NCI-H526 treated with DMSO at 0.1 percent for 48 hours (cell line): ENCODE results near the gene DIABLO.
"Not testable (repeated sequence)": the region's sequence is repeated elsewhere in the genome, so short reads cannot be mapped to it uniquely, and the experiment has no call there.

Source experiments
- DNase-seq: peaks from one replicate; lab custom pipeline; 2025; lab: John Stamatoyannopoulos, UW

The DIABLO gene

DNA sequence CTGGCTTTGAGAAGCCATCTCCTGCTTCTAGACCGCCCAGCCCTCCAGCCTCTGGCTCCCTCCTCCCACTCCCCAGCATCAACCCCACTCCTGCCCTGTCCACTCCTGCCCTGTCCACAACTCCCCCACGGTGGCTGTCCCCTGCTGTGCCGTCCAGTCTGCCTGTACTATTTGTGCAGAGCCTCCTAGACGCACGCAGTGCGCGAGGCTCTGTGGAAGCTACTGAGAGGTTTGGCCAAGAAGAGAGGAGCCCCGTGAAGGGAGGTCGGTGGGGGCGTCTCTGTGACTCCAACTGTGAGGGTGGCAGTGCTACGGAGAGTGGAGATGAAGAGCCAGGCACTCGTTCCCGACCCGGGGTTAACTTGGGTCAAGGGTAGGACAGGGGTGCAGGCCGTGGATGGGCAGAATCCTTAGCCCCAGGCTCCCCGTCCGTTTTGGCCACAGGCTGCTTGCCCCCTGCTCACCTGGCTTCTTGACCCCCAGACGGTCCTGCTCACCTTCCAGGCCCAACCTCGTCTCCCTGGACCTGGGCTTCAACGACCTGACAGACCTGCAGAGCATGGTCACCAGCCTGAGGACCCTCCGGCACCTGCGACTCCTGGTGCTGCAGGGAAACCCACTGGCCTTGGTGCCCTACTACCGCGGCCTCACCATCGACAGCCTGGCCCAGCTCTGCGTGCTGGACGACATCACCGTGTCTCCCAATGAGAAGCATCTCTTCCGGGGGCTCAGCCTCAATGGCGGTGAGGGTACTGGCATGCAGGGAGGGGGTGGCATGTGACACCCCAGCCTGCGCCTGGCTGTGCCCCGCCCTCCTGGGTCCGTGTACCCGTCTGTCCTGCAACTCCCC lies 36.0 kb downstream of the DIABLO start:
- no peak for DNase-seq

DNA sequence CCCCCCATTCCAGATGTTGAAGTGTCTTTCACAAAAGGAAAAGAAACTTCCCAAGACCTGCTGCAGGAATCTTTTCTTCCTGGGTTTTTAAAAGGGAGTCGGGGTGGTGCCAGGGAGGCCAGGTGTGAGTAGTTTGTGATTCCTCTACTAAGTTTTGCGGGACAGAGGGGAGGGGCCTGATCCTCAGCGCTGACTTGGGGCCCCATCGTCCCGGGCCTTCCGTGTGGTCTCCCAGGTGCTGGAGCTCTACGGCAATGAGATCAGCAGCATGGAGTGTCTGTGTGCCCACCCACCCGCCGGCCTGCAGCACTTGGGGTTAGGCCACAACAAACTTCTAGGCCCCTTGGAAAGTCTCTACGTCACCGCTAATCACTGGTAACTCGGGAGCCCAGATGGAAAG lies 38.4 kb downstream of the DIABLO start:
- DNase-seq, result no peak

DNA sequence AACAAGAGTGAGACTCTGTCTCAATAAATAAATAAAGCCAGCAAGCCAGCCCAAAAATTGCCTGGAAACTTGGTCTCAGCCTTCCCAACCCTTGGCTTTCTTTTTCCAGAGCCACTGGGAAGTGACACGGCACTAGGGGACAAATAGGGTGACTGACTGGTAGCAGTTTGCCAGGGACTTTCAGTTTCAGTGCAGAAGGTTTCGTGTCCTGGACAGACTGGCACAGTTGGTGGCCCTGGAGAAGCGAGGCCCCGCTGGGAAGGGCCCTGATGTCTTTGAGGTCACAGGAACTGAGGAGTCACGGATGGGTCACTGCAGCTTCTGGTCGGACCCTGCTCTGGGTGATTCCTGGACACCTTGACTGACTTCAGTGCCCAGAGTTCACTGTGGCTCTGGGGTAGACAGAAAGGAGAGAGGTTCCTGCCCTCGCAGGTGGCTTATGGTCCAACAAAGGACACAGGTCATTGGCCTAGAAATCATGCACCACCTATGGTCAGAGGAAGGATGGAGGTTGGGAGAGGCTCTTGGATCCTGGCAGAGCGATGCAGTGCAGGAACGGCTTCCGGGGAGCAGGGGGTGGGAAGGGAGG lies 40.3 kb downstream of the DIABLO start:
- no peak for DNase-seq

DNA sequence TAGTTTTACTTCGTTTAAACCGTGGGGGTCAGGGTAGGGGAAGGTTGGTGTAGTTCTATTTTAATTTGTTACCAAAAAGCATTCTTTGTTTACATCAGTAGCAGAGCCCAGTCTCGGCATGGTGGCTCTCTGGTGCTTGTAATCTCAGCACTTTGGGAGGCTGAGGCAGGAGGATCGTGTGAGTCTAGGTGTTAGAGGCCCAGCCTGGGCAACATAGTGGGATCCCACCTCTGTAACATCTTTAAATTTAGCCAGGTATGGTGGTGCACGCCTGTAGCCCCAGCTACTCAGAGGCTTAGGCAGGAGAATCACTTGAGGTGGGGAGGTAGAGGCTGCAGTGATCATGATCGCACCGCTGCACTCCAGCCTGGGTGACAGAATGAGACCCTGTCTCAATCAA lies 40.8 kb downstream of the DIABLO start:
- DNase-seq, result no peak

DNA sequence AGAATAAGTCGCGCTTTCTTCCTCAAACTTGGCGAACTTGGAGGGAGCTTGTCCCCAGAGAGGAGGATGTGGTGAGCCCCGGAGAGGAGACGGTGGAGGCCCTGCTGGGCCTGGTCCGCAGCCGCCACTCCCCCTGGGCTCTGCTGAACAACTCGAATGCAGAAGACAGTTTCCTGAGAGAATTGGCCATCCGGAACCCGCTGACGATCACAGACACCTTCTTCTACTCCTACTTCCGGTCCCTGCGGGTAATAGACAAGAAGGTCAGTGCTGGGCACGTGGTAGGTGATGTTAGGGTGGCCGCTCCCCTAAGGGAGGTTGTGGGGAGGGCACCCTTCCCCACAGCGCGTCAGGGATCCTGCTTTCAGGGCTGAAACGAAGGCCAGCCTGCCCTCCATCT lies 41.3 kb downstream of the DIABLO start:
- no peak for DNase-seq

DNA sequence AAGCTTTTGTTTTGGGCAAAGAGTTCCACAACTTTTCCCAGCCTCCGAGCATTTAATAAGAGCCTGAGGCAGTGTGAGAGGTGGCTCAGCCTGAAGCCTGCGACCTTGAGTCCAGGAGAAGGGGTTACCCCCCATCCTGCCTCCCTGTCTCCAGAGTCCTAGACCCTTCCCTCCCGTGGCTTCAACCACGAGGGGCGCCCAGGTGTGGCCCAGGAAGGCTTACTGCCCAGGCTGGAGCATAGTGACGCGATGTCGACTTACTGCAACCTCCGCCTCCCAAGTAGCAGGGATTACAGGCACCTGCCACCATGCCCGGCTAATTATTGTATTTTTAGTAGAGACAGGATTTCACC lies 42.3 kb downstream of the DIABLO start:
- no peak for DNase-seq

DNA sequence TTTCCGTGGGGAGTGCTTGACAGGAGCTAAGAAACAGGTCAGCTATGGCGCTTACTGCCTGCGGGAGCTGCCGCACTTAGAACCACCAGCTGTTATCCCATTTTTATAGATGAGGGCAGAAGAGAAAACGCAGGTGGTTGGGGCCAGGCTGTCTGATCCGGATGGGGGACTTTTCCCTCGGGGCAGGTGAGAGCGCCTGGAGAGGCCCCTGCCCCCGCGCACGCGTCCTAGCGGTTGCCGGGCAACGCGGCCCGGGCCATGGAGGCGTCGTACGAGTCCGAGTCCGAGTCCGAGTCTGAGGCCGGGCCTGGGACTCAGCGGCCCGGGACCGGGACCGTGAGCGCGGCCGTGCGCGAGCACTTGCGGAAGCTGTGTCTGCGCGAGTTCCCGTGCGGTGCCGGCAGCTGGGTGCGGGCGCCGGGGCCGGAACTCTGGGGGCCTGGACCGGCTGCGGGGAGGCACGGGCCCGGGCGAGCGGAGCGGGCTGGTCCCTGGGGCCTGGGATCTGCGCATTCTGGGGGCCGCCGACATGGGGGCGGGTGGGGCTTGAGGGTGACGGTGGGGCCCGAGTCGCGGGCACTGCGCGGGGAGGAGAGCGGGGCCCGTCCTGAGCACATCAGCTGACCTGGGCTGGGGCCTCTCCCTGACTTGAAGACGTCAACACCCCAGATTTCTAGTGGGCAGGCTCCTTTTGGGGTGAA lies 42.8 kb downstream of the DIABLO start, which contains the start of gene LRRC43:
Gene LRRC43 (plus strand): TSS at position 237 of the 701 bp plus-strand sequence. CDS start 22 bp downstream, at position 259.
- peak; percentile 68 for DNase-seq

DNA sequence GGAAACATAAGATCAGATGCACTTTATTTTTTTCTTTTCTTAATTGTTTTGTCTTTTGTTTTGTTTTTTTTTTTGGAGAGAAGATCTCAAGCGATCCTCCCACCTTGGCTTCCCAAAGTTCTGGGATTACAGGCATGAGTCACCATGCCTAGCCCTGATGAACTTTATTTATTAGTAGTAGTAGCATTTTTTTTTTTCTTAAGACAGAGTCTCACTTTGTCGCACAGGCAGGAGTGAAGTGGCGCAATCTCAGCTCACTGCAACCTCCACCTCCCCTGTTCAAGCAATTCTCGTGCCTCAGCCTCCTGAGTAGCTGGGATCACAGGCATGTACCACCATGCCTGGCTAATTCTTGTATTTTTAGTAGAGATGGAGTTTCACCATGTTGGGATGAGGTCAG lies 49.4 kb downstream of the DIABLO start:
- DNase-seq, result not testable (repeated sequence)

DNA sequence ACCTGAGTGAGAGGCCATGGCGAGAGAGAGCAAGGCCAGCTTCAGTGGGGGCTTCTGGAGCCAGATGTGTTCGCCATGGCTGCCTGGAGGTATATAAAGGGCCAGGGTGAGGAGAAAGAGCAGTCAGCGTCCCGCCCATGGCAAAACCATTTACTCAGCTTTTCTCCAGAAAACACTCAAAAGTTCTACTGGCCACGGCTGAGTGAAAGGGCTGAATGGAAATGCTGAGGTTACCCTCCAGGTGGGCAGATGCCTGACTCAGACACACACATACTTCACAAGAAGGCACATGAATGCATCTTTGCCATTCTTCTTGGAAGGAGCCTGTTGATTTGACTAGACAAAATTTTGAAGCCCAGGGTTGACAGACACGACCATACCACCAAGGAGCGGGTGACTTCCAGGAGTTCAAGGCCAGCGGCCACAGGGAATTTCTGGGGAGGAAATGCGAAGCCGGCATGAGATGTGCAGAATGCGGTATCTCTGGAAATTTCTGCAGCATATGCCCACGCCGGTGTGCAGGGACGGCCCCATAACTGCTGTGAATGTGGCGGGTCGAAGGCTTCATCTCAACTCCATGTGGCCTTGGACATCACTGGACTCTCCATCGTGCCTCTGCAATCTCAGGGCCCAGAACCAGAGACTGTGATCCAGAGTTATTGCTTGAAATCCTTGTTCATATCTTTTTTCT lies 51.6 kb downstream of the DIABLO start, which contains the start of gene IL31:
Gene IL31 (minus strand): TSS at position 67 of the 691 bp plus-strand sequence. CDS start 49 bp downstream, at position 18.
- DNase-seq, result no peak

DNA sequence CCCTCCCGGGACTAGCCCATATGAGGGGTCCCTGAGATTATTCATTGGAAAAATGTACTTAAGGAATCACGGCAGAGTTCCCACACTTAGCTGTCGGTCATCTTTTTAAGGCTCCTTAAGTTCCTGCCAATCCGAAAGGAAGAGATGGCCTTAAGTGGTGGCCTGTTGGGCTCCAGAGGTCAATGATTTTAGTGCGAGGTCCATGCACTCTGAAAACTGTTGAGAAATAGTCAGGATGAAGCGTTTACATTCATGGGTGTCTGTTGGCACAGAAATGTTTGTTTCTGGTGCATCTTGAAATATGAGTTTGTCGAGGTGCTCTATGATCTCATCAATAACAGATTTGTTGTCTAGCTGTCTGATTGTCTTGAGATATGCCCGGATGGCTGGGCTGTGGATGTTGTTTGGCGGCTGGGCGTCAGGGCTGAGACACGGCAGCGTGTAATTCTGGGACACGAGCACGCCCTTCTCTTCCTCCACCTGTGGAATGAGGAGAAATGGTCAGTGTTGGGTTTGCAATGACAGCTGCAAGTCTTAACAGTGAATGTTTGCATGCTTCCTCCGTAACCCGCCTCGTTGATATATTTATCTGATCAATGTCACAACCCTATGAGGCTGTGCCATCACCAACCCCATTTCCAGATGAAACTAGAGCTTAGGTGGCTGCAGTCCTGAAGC lies 53.5 kb downstream of the DIABLO start:
- no peak for DNase-seq

DNA sequence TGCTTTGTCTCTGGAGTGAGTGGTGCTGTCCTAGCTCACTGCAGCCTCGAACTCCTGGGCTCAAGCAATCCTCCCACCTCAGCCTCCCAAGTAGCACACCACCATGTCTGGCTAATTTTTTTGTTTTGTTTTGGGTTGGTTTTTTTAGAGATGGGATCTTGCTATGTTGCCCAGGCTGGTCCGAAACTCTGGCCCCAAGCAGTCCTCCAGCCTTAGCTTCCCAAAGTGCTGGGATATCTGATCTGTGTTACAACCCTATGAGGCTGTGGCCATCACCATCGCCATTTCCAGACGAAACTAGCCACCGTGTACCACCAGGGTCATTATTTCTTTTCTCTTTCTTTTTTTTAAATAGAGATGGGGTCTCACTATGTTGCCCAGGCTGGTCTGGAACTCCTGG lies 54.5 kb downstream of the DIABLO start:
- DNase-seq, result no peak

DNA sequence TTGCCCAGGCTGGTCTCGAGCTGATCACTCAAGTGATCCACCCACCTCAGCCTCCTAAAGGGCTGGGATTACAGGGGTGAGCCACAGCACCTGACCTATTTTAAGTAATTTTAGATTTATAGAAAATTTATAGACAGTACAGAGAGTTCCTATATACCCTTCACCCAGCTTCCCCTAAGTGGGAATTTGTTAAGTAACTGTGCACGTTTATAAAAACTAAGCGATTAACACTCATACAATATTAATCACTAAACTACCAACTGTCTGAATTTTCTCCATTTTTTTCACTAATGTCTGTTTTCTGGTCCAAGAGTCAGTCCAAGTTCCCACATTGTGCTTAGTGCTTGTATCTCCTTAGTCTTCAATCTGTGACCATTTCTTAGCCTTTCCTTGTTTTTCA lies 57.4 kb downstream of the DIABLO start:
- no peak for DNase-seq

DNA sequence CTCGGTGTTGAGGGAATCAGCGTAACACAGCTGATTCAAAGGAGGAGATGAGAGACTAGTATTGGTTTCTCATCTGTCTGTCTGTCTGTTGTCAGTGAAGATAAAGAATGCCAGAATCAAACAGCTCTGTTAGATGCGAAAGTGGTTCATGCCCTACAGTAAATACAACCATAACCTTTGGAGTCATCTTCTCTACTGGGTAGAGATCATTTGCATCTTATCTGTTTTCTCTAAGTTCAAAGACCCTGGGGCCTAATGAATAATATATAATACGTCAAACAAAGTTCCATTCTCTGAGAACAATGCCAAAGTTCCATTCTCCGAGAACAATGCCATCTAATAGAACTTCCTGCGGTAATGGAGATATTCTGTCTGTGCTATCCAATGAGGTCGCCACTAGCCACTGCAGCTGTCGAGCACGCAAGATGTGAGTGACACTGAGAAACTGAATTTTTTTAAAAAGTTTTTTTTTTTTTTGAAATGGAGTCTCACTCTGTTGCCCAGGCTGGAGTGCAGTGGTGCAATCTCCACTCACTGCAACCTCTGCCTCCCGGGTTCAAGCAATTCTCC lies 58.4 kb downstream of the DIABLO start:
- peak; percentile 74 for DNase-seq

DNA sequence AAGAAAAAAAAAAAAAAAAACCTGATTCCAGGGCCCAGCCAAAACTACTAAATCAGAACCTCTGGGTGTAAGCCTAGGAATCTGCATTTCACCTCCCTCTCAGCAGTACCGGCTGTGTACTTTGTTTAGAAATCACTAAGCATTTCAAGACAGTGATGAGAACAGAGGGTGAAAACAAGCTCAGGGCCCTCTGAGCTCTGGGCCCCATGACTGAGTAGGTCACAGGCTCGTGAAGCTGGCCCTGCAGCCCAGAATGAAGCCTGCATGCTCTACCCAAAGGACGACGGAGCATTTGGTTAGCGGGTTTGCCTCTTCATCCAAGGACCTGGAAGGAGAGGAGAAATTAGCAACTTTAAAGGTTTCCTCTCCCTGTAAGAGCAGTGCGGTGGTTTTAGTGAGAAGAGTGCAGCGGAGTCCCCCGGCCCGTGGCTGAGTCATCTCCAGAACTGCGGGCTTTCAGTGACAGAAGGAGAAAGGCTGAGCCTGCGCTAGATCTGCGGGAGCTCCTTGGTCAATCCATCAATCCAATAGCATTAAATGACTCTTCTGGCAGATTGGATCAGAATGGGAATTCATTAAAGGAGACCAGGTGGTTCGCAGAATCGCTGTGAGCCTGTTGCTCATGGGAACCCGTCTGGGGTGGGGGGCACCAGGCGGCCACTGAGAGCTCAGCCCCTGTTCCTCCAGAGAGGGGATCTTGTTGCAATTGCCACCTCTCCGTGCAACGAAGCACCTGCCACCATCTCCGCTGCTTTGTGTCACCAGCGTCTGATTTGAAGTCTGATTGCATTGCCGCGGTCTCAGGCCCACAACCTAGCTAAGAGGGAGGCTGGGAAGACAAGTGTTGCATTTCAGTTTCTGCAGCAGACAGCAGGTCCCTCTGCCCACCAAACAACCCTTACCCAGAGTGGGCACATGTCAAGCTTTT lies 59.2 kb downstream of the DIABLO start:
- DNase-seq, result no peak

DNA sequence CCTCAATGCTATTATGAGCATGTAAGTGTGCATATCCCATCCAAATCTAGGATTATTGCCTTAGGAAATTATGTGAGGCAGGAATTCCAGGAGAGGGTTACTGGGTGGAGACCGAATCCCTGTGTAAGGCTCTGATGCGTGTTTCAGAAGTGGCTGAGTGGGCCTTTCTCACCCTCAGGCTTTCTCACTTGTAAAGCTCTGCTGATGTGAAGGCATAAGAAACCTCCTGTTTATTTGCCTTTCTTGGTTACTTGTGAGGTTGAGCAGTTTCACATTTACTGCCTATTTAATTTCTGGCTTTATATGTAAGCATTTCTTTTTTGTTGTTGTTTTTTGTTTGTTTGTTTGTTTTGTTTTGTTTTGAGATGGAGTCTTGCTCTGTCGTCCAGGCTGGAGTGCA lies 62.9 kb downstream of the DIABLO start:
- no peak for DNase-seq

DNA sequence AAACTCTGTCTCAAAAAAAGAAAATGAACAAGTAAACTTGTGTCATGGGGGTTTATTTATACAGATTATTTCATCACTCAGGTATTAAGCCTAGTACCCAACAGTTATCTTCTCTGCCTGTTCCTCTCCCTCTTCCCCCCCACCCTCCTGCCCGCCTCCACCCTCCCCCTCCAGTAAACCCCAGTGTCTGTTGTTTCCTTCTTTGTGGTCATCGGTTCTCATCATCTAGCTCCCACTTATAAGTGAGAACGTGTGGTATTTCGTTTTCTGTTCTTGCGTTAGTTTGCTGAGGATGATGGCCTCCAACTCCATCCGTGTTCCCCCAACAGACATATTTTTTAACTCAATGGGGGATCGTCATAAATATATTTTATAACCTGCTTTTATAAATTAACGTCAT lies 64.2 kb downstream of the DIABLO start:
- no peak for DNase-seq

DNA sequence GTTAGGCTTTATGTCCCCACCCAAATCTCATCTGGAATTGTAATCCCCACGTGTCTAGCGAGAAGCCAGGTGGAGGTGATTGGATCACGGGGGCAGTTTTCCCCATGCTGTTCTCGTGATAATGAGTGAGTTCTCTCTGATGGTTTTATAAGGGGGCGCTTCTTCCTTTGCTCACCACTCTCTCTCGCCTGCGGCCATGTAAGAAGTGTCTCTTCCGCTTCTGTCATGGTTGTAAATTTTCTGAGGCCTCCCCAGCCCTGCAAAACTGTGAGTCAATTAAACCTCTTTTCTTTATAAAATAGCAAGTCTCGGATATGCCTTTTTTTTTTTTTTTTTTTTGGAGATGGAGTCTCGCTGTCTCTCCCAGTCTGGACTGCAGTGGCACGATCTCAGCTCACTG lies 65.1 kb downstream of the DIABLO start:
- DNase-seq, result no peak

DNA sequence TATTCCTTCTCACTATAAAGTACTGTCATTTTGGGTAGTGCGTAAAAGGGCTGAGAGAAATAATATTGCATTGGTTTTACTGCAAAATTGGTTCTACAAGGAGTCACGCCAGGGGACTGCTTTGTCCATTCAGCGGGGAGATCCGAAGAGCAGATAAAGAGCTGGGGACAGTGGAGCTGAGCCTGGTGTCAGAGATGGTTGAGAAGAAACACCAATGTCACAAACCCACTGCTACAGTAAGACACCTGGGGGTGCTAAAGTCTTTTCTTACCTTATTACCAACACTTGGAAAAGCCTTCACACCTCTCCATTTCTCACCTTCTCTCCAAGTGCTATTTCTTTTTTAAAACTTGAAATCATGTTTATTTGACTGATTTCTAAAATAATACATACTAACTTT lies 66.0 kb downstream of the DIABLO start:
- no peak for DNase-seq

DNA sequence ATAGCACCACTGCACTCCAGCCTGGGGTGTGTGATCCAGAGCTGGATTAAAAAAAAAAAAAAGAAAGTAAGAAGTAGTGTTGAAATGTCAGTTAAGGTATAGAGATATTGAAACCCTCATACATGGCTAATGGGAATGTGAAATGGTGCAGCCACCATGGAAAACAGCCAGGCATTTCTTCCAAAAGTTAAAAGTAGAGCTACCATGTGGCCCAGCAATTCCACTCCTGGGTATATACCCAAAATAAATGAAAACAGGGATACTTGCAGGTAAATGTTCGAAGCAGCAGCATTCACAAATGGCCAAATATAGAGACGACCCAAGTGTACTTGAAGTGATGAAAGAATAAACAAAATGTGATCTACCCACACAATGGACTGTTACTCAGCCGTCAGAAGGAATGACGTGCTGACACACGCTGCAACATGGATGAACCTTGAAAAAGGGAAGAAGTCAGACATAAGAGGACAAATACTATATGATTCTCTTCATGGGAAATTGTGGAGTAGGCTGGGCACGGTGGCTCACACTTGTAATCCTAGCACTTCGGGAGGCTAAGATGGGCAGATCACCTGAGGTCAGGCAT lies 67.1 kb downstream of the DIABLO start:
- no peak for DNase-seq
